H1 (cell line): ENCODE results near the gene FGF12. TPM values are rescaled to one million over a fixed set of nuclear protein-coding genes. Genes with fewer than 3 reads are reported as not detected.

Experiments
- CTCF ChIA-PET: fragments of 300-600 bp; sonication (Branson Sonifier 250); formaldehyde crosslinking; loops from one replicate; lab custom pipeline; 2021; ENCODE audit not compliant: partially characterized antibody; lab: Charles Lee
- POLR2A ChIA-PET: fragments of 300-600 bp; sonication (Branson Sonifier 250); formaldehyde crosslinking; loops from one replicate; lab custom pipeline; 2021; ENCODE audit warnings: inconsistent platforms; ENCODE audit not compliant: partially characterized antibody; lab: Charles Lee
- DNase-seq, 2 experiments: peaks; one replicate each; pipeline versions ENCODE4 v3.0.0 to v3.0.0-alpha.2; 2010 to 2022; ENCODE audit warnings: low spot score in 2 of 2, low read depth in 1 of 2, mixed read lengths in 1 of 2
- FAIRE-seq: peaks from 2 replicates; lab custom pipeline; 2011; peaks lifted over from hg19 to GRCh38; lab: Jason Lieb, UNC
- H2AFZ ChIP-seq: 2 replicates; pipeline ENCODE4 v1.8.1; 2012; ENCODE audit warnings: low read length, inconsistent platforms
- H2AK5ac ChIP-seq: 2 replicates; pipeline ENCODE4 v1.6.1; 2013; ENCODE audit warnings: low read depth, low read length
- H2BK120ac ChIP-seq: replicated peaks from 2 replicates; pipeline ENCODE3; 2013; ENCODE audit warnings: low read depth, low read length, inconsistent platforms
- H2BK12ac ChIP-seq: 2 replicates; pipeline ENCODE4 v1.6.1; 2013; ENCODE audit warnings: low read depth, low read length
- H2BK15ac ChIP-seq: 2 replicates; pipeline ENCODE4 v1.6.1; 2013; ENCODE audit warnings: low read length
- H2BK20ac ChIP-seq: 2 replicates; pipeline ENCODE4 v1.6.1; 2013; ENCODE audit warnings: low read length
- H2BK5ac ChIP-seq: 2 replicates; pipeline ENCODE4 v1.6.1; 2013; ENCODE audit warnings: low read depth, low read length
- H3K14ac ChIP-seq: 2 replicates; pipeline ENCODE4 v1.6.1; 2013; ENCODE audit warnings: inconsistent platforms; ENCODE audit not compliant: insufficient read length
- H3K18ac ChIP-seq: 2 replicates; pipeline ENCODE4 v1.6.1; 2013; ENCODE audit warnings: low read length; ENCODE audit errors: extremely low read depth
- H3K23ac ChIP-seq: 2 replicates; pipeline ENCODE4 v1.6.1; 2013; ENCODE audit warnings: inconsistent platforms; ENCODE audit not compliant: insufficient read length
- H3K23me2 ChIP-seq: 2 replicates; pipeline ENCODE4 v1.6.1; 2013; ENCODE audit warnings: low read depth, low read length
- H3K27ac ChIP-seq: 2 replicates; pipeline ENCODE4 v1.6.1; 2011; ENCODE audit warnings: low read depth, low read length, inconsistent platforms
- H3K27me3 ChIP-seq, 4 experiments: replicated peaks in 1 of 4; 1 replicate in 1 of 4; 2 replicates in 3 of 4; pipeline versions ENCODE4 v1.6.1 to v1.8.1; 2011 to 2013; ENCODE audit warnings: low read length in 3 of 4, mild to moderate bottlenecking in 3 of 4, inconsistent platforms in 2 of 4, mixed read lengths in 2 of 4, moderate library complexity in 1 of 4; ENCODE audit not compliant: control insufficient read depth in 3 of 4, insufficient read depth in 3 of 4; ENCODE audit errors: extremely low read depth in 1 of 4
- H3K36me3 ChIP-seq, 4 experiments: 2 replicates each; pipeline versions ENCODE4 v1.6.1 to v1.8.1; 2011 to 2013; ENCODE audit warnings: mild to moderate bottlenecking in 4 of 4, low read length in 3 of 4, moderate library complexity in 2 of 4, control low read depth in 1 of 4, inconsistent platforms in 1 of 4; ENCODE audit not compliant: insufficient read depth in 4 of 4, control insufficient read depth in 2 of 4
- H3K4ac ChIP-seq: replicated peaks from 2 replicates; pipeline ENCODE3; 2013; ENCODE audit warnings: low read length, low read depth, mixed read lengths, inconsistent platforms; ENCODE audit not compliant: insufficient read length
- H3K4me1 ChIP-seq, 4 experiments: replicated peaks in 1 of 4; 1 replicate in 1 of 4; 2 replicates in 3 of 4; pipeline versions ENCODE4 v1.6.1 to v1.8.1; 2011 to 2013; ENCODE audit warnings: low read length in 3 of 4, inconsistent platforms in 2 of 4, mixed read lengths in 1 of 4; ENCODE audit not compliant: insufficient read depth in 4 of 4, control insufficient read depth in 3 of 4
- H3K4me2 ChIP-seq, 2 experiments: 2 replicates each; pipeline versions ENCODE4 v1.6.1 to v1.8.1; 2011 to 2013; ENCODE audit warnings: low read depth in 2 of 2, low read length in 2 of 2, control low read depth in 1 of 2, inconsistent platforms in 1 of 2, mild to moderate bottlenecking in 1 of 2; ENCODE audit not compliant: insufficient read depth in 1 of 2
- H3K4me3 ChIP-seq, 4 experiments: fragments of 200-600, 300-600 bp in 1 of 4; sonication (generic), shearing (Covaris generic), sonication (Bioruptor Twin) in 1 of 4; 2 replicates each; pipeline versions ENCODE4 v1.5.1 to v1.8.1; 2011 to 2016; ENCODE audit warnings: low read length in 4 of 4, low read depth in 3 of 4, control low read depth in 2 of 4, inconsistent platforms in 2 of 4, mild to moderate bottlenecking in 2 of 4, mixed read lengths in 1 of 4, moderate library complexity in 1 of 4; ENCODE audit not compliant: insufficient read depth in 2 of 4; ENCODE audit errors: extremely low read depth in 1 of 4
- H3K56ac ChIP-seq: replicated peaks from 2 replicates; pipeline ENCODE3; 2013; ENCODE audit warnings: low read depth, mild to moderate bottlenecking, mixed read lengths, low read length, inconsistent platforms; ENCODE audit not compliant: insufficient read length
- H3K79me1 ChIP-seq: 2 replicates; pipeline ENCODE4 v1.6.1; 2013; ENCODE audit warnings: low read depth, low read length, control low read depth
- H3K79me2 ChIP-seq, 2 experiments: 2 replicates each; pipeline versions ENCODE4 v1.6.1 to v1.8.1; 2012 to 2013; ENCODE audit warnings: low read length in 2 of 2, mild to moderate bottlenecking in 2 of 2, inconsistent platforms in 1 of 2; ENCODE audit not compliant: insufficient read depth in 2 of 2, control insufficient read depth in 1 of 2
- H3K9ac ChIP-seq, 4 experiments: replicated peaks in 1 of 4; 1 replicate in 1 of 4; 2 replicates in 3 of 4; pipeline versions ENCODE4 v1.6.1 to v1.8.1; 2011 to 2013; ENCODE audit warnings: low read depth in 3 of 4, low read length in 3 of 4, control low read depth in 2 of 4, mild to moderate bottlenecking in 2 of 4, moderate library complexity in 2 of 4, inconsistent platforms in 1 of 4; ENCODE audit errors: extremely low read depth in 1 of 4
- H3K9me3 ChIP-seq, 2 experiments: 2 replicates each; pipeline versions ENCODE4 v1.6.1 to v1.8.1; 2012 to 2013; ENCODE audit warnings: mild to moderate bottlenecking in 2 of 2, moderate library complexity in 2 of 2, control low read depth in 1 of 2, inconsistent platforms in 1 of 2, low read depth in 1 of 2, low read length in 1 of 2, mixed read lengths in 1 of 2; ENCODE audit not compliant: insufficient read depth in 2 of 2
- H4K20me1 ChIP-seq, 2 experiments: replicated peaks in 1 of 2; 2 replicates each; pipeline versions ENCODE3 to v1.8.1; 2011 to 2013; ENCODE audit warnings: inconsistent platforms in 2 of 2, low read length in 2 of 2, mild to moderate bottlenecking in 1 of 2; ENCODE audit not compliant: insufficient read depth in 2 of 2, control insufficient read depth in 1 of 2
- H4K5ac ChIP-seq: 2 replicates; pipeline ENCODE4 v1.6.1; 2013; ENCODE audit warnings: low read length, low read depth, mixed read lengths, inconsistent platforms; ENCODE audit not compliant: insufficient read length
- H4K8ac ChIP-seq: 2 replicates; pipeline ENCODE4 v1.8.0; 2013; ENCODE audit warnings: mild to moderate bottlenecking, moderate library complexity, low read length, inconsistent platforms; ENCODE audit not compliant: insufficient read depth; ENCODE audit errors: extremely low read depth
- H4K91ac ChIP-seq: replicated peaks from 2 replicates; pipeline ENCODE3; 2013; ENCODE audit warnings: low read length, mixed read lengths, inconsistent platforms; ENCODE audit not compliant: insufficient read length
- FOSL1 ChIP-seq: IDR thresholded peaks from 2 replicates; pipeline ENCODE4 v1.6.1; 2011; ENCODE audit warnings: mild to moderate bottlenecking, low read depth, low read length, moderate library complexity; ENCODE audit not compliant: insufficient read depth
- RAD21 ChIP-seq, 2 experiments: IDR thresholded peaks in 1 of 2; conservative IDR thresholded peaks in 1 of 2; 2 replicates each; pipeline ENCODE4 v1.6.1; 2011; ENCODE audit warnings: low read depth in 2 of 2, low read length in 2 of 2, improper control_type of control experiment in 1 of 2, inconsistent platforms in 1 of 2, mild to moderate bottlenecking in 1 of 2, moderate library complexity in 1 of 2
- YY1 ChIP-seq: IDR thresholded peaks from 2 replicates; pipeline ENCODE4 v1.6.1; 2011; ENCODE audit warnings: low read depth, mild to moderate bottlenecking, low read length
- WGBS, 2 experiments: shearing (Covaris generic) in 1 of 2; methylation state at CpG; one replicate each; pipeline versions ENCODE4 v1.1.6 to v1.1.7; 2013 to 2015; ENCODE audit warnings: low lambda C conversion rate in 2 of 2, mixed read lengths in 2 of 2, inconsistent platforms in 1 of 2, low coverage in 1 of 2, missing lambda C conversion rate in 1 of 2; ENCODE audit not compliant: insufficient replicate concordance in 2 of 2, insufficient coverage in 1 of 2, insufficient read length in 1 of 2; ENCODE audit errors: extremely low coverage in 1 of 2, missing lambda C conversion rate in 1 of 2; 5-methylcytosine and 5-hydroxymethylcytosine counted together
- polyA plus RNA-seq, 7 experiments: library from polyadenylated mRNA; depleted of rRNA in 3 of 7; stranded (reverse) in 5 of 7; unstranded in 2 of 7; fragments of >200 nt in 5 of 7; fragments of 200-250 nt in 2 of 7; gene quantifications; 1 replicate in 5 of 7; 2 replicates in 1 of 7; 4 replicates in 1 of 7; pipeline versions ENCODE4 v1.2.1 to v1.2.3, GENCODE V29; 2011 to 2013; ENCODE audit warnings: missing spikeins in 2 of 7, mixed read lengths in 2 of 7
- total RNA-seq: library from RNA; stranded (reverse); fragmentation: NEBNext Ultra II Directional; extraction: Animal tissue kit (Norgen Biotek cat#: 25700); gene quantifications from 2 replicates; pipeline ENCODE4 v1.2.1, GENCODE V29; 2021

The FGF12 gene
- total and polyA plus RNA-seq, 2 of the 8 experiments (the other 6 are each of a cell fraction or from before 2014, with no cell fraction given) = 4.1 to 16.6 TPM

GRCh38 chr3:192092388-192093005, 634.8 kb downstream of the FGF12 start:
- no peak overlapping the region for H2AK5ac ChIP-seq
- TF ChIP-seq FOSL1 (no peak), RAD21 (IDR thresholded peaks at IDR 0.05 in 1 of 2, conservative IDR thresholded peaks at IDR 0.05 in 1 of 2; ENCODE audit: low read depth in 2 of 2, low read length in 2 of 2) (no peak), YY1 (no peak)
- H3K56ac ChIP-seq = no peak overlapping the region
- H3K18ac ChIP-seq = no peak overlapping the region
- no peak overlapping the region for H2BK12ac ChIP-seq
- no peak overlapping the region for H2AFZ ChIP-seq
- H2BK15ac ChIP-seq = no peak overlapping the region
- no peaks in the 10 kb centered on the region for H3K27me3 ChIP-seq
- H3K79me2 ChIP-seq = no peaks in the 10 kb centered on the region
- no peak overlapping the region for H3K4me2 ChIP-seq
- no peak overlapping the region for H3K23ac ChIP-seq
- no peak overlapping the region for H4K91ac ChIP-seq
- H3K9ac ChIP-seq = no peak overlapping the region
- H2BK5ac ChIP-seq = no peak overlapping the region
- H3K4me1 ChIP-seq = peaks cover 0 to 4% (median 1%) of the 10 kb centered on the region in 4 experiments; a peak in 2 of 7 replicates
- H4K20me1 ChIP-seq = no peaks in the 10 kb centered on the region
- no peaks in the 10 kb centered on the region for H3K9me3 ChIP-seq
- no peak overlapping the region for H4K8ac ChIP-seq
- no peak overlapping the region for H3K4ac ChIP-seq
- H2BK120ac ChIP-seq = no peak overlapping the region
- ChIA-PET POLR2A (no interaction called here), CTCF (interaction anchor here (1.3 kb wide), 1 partner anchor 10 kb away, joined by 4 read pairs; no protein-coding TSS in a partner anchor)
- H3K14ac ChIP-seq = no peak overlapping the region
- DNase-seq = no peak
- WGBS, 2 experiments = 94% methylated on average over 1 of the region's 1 CpG; no CpG with 5 or more reads in 1 of the 2 experiments
- H4K5ac ChIP-seq = no peak overlapping the region
- no peak overlapping the region for H3K4me3 ChIP-seq
- no peak overlapping the region for H2BK20ac ChIP-seq
- H3K79me1 ChIP-seq = no peaks in the 10 kb centered on the region
- no peaks in the 10 kb centered on the region for H3K23me2 ChIP-seq
- no peaks in the 10 kb centered on the region for H3K36me3 ChIP-seq
- FAIRE-seq = no peak
- H3K27ac ChIP-seq = no peak overlapping the region
